Gastrocnemius medialis (tissue), 4 donors: Measurements from ENCODE around the gene REL. TPM values are rescaled to one million over a fixed set of nuclear protein-coding genes. Genes with fewer than 3 reads are reported as not detected.

Source experiments
- ATAC-seq, 2 donors: fragments of 150-250 bp; one replicate each; pipeline ENCODE4 v1.9.1; 2016
- DNase-seq, 2 donors: peaks; one replicate each; pipeline ENCODE4 v3.0.0-alpha.2; 2019
- H3K27ac ChIP-seq, 4 donors: fragments of 200-600 bp; sonication (generic); 1 replicate in 1 of 4; 2 replicates in 3 of 4; pipeline ENCODE4 v1.5.1; 2016 to 2018; ENCODE audit warnings: mild to moderate bottlenecking in 2 of 4, moderate library complexity in 1 of 4
- H3K27me3 ChIP-seq, 3 donors: fragments of 200-600 bp; sonication (generic) in 2 of 3; 1 replicate in 1 of 3; 2 replicates in 2 of 3; pipeline versions ENCODE4 v1.5.1 to v1.6.0; 2016 to 2019; ENCODE audit warnings: mild to moderate bottlenecking in 1 of 3, moderate library complexity in 1 of 3
- H3K36me3 ChIP-seq, 2 donors: fragments of 200-600 bp; sonication (generic) in 1 of 2; one replicate each; pipeline ENCODE4 v1.5.1; 2017 to 2018
- H3K4me1 ChIP-seq, 2 donors: fragments of 200-600 bp; sonication (generic) in 1 of 2; one replicate each; pipeline ENCODE4 v1.5.1; 2016 to 2017; ENCODE audit warnings: mild to moderate bottlenecking in 2 of 2
- H3K4me3 ChIP-seq, 4 donors: fragments of 200-600 bp; sonication (generic) in 3 of 4; 1 replicate in 1 of 4; 2 replicates in 3 of 4; pipeline ENCODE4 v1.5.1; 2016 to 2019; ENCODE audit warnings: mild to moderate bottlenecking in 2 of 4
- H3K9me3 ChIP-seq, 3 donors: fragments of 200-600 bp; sonication (generic) in 2 of 3; 1 replicate in 1 of 3; 2 replicates in 2 of 3; pipeline ENCODE4 v1.5.1; 2016 to 2019
- CTCF ChIP-seq, 5 experiments: fragments of 450-650 bp in 3 of 5; fragments of 200-600 bp in 2 of 5; sonication (generic) in 2 of 5; IDR thresholded peaks in 4 of 5; conservative IDR thresholded peaks in 1 of 5; 1 replicate in 4 of 5; 2 replicates in 1 of 5; pipeline ENCODE4 v1.5.1; 2016 to 2019; ENCODE audit warnings: antibody characterized with exemption in 5 of 5, mild to moderate bottlenecking in 3 of 5, moderate library complexity in 3 of 5
- POLR2A ChIP-seq, 2 donors: fragments of 450-650 bp; IDR thresholded peaks; one replicate each; pipeline ENCODE4 v1.6.1; 2017; ENCODE audit warnings: antibody characterized with exemption in 2 of 2, mild to moderate bottlenecking in 2 of 2, moderate library complexity in 2 of 2
- in situ Hi-C, 4 donors: fragments of 200-750 bp; cut with MboI; loops; one replicate each; pipeline versions ENCODE4 v1.15.0 to v1.8.0; 2017; ENCODE audit warnings: low sequenced_read_pairs in 4 of 4
- intact Hi-C: fragments of 100-400 bp; cut with DNase I; formaldehyde crosslinking; loops from one replicate; pipeline ENCODE4 v1.15.1; 2023; ENCODE audit warnings: low total_unique reads
- total RNA-seq, 4 donors: library from RNA; depleted of rRNA; stranded (reverse); fragments of >200 nt; gene quantifications; one replicate each; pipeline versions ENCODE4 v1.1.0 to v1.2.3, GENCODE V29; 2016

Gene REL
- total RNA-seq, 4 donors from 2014 or later = 4.2 to 7.6 (median 5.4) TPM

GRCh38 chr2:60957224-60957623 lies 75.8 kb downstream of the REL start:
- Histone ChIP-seq H3K36me3 (peaks cover 0 to 26% of the 10 kb centered on the region in 2 donors), H3K27me3 (no peaks in the 10 kb centered on the region), H3K27ac (no peak overlapping the region), H3K4me3 (no peak overlapping the region), H3K9me3 (no peaks in the 10 kb centered on the region), H3K4me1 (no peaks in the 10 kb centered on the region)
- no peak for DNase-seq
- intact Hi-C loops (no loop called here), in situ Hi-C loops (no loop called here)
- TF ChIP-seq POLR2A (IDR thresholded peaks at IDR 0.05) (no peak), CTCF (IDR thresholded peaks at IDR 0.05 in 4 of 5, conservative IDR thresholded peaks at IDR 0.05 in 1 of 5) (no peak)
- no peak for ATAC-seq

DNA sequence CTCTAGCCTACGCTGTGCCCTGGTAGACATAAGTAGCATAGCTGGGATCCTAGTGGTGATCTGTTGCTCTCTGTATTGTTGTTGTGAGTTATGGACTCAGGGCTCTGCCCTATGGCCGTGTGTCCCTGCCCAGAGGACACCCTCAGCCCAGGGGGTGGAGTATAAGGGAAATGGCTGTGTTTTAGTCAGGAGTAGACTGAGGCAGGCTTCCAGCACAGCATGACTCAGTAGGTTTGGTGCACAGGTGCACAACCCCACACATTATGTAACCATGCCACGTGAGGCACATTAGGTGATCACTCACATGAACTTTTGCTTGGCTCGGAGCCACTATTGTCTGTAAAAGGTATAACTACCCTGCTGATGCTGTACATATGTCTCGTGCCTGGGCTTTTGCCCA lies 76.3 kb downstream of the REL start:
- in situ Hi-C loops = no loop called here
- TF ChIP-seq CTCF (IDR thresholded peaks at IDR 0.05 in 4 of 5, conservative IDR thresholded peaks at IDR 0.05 in 1 of 5) (no peak), POLR2A (IDR thresholded peaks at IDR 0.05) (no peak)
- Histone ChIP-seq H3K36me3 (peaks cover 0 to 22% of the 10 kb centered on the region in 2 donors), H3K9me3 (no peaks in the 10 kb centered on the region), H3K27me3 (no peaks in the 10 kb centered on the region), H3K4me1 (no peaks in the 10 kb centered on the region), H3K27ac (no peak overlapping the region), H3K4me3 (no peak overlapping the region)
- intact Hi-C loops = no loop called here
- ATAC-seq (no peak), DNase-seq (no peak)

DNA sequence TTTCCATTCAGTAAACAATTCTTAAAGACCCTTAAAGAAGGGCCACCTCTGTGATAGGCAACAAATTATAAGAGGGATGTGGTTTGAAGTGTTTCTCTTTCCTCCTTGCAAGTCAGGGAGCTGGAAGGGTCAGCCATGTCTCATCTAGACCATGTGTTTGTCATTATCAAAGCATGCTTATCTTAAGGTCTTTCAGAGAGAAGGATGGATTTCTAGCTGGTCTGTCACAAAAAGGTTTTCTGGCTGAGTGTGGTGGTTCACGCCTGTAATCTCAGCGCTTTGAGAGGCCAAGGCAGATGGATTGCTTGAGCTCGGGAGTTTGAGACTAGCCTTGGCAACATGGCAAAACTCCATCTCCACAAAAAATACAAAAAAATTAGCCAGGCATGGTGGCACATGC lies 77.0 kb downstream of the REL start:
- intact Hi-C loops = no loop called here

GRCh38 chr2:60958800-60959199 lies 77.4 kb downstream of the REL start:
- in situ Hi-C loops = no loop called here
- peaks cover 0 to 14% of the 10 kb centered on the region in 2 donors for H3K36me3 ChIP-seq
- H3K9me3 ChIP-seq = no peaks in the 10 kb centered on the region
- no peaks in the 10 kb centered on the region for H3K4me1 ChIP-seq
- no peaks in the 10 kb centered on the region for H3K27me3 ChIP-seq
- no peak overlapping the region for H3K4me3 ChIP-seq
- no peak overlapping the region for H3K27ac ChIP-seq
- DNase-seq = no peak
- no peak for ATAC-seq
- intact Hi-C loops = no loop called here
- TF ChIP-seq POLR2A (IDR thresholded peaks at IDR 0.05) (no peak), CTCF (IDR thresholded peaks at IDR 0.05 in 4 of 5, conservative IDR thresholded peaks at IDR 0.05 in 1 of 5) (no peak)

More for the DNA sequence above, 77.0 kb downstream of the REL start:
- no peak overlapping the region for H3K27ac ChIP-seq
- H3K36me3 ChIP-seq = peaks cover 0 to 17% of the 10 kb centered on the region in 2 donors
- H3K4me1 ChIP-seq = no peaks in the 10 kb centered on the region
- H3K9me3 ChIP-seq = no peaks in the 10 kb centered on the region
- no peak overlapping the region for H3K4me3 ChIP-seq
- TF ChIP-seq POLR2A (IDR thresholded peaks at IDR 0.05) (no peak), CTCF (IDR thresholded peaks at IDR 0.05 in 4 of 5, conservative IDR thresholded peaks at IDR 0.05 in 1 of 5) (no peak)
- ATAC-seq (no peak), DNase-seq (no peak)
- in situ Hi-C loops = no loop called here
- H3K27me3 ChIP-seq = no peaks in the 10 kb centered on the region

- DNase-seq (no peak), ATAC-seq (no peak)
- Histone ChIP-seq H3K9me3 (no peaks in the 10 kb centered on the region), H3K4me3 (no peak overlapping the region), H3K36me3 (peaks cover 0 to 7% of the 10 kb centered on the region in 2 donors), H3K4me1 (no peaks in the 10 kb centered on the region), H3K27me3 (no peaks in the 10 kb centered on the region), H3K27ac (no peak overlapping the region)
- TF ChIP-seq CTCF (IDR thresholded peaks at IDR 0.05 in 4 of 5, conservative IDR thresholded peaks at IDR 0.05 in 1 of 5) = no peak
- TF ChIP-seq POLR2A (IDR thresholded peaks at IDR 0.05) = no peak
- intact Hi-C loops (no loop called here), in situ Hi-C loops (no loop called here)
Observed at GRCh38 chr2:60959501-60959900, 78.1 kb downstream of the REL start.
